NCI-H2196 (cell line): ENCODE measurements around the gene CREB5.

Experiments used
- DNase-seq: peaks from one replicate; lab custom pipeline; 2025; ENCODE audit not compliant: unreplicated experiment; lab: John Stamatoyannopoulos, UW

CREB5 gene

GRCh38 chr7:28733035-28733434 lies 320.7 kb downstream of the CREB5 start:
- DNase-seq: no peak

GRCh38 chr7:28738412-28738811 lies 326.1 kb downstream of the CREB5 start:
- no peak for DNase-seq

GRCh38 chr7:28739128-28739527 lies 326.8 kb downstream of the CREB5 start:
- no peak for DNase-seq

- no peak for DNase-seq
Measured at GRCh38 chr7:28739826-28740225, 327.5 kb downstream of the CREB5 start.

- DNase-seq: no peak
Measured at GRCh38 chr7:28744951-28745350, 332.6 kb downstream of the CREB5 start.

GRCh38 chr7:28745351-28745750 lies 333.0 kb downstream of the CREB5 start:
- DNase-seq: no peak

- no peak for DNase-seq
Measured at GRCh38 chr7:28747404-28747803, 335.1 kb downstream of the CREB5 start.

GRCh38 chr7:28747854-28748253 lies 335.5 kb downstream of the CREB5 start:
- DNase-seq: no peak

- DNase-seq: no peak
Measured at GRCh38 chr7:28748346-28748745, 336.0 kb downstream of the CREB5 start.

- DNase-seq: no peak
Measured at GRCh38 chr7:28748933-28749584, 336.7 kb downstream of the CREB5 start.

- no peak for DNase-seq
Measured at GRCh38 chr7:28749638-28750037, 337.3 kb downstream of the CREB5 start.

- no peak for DNase-seq
Measured at GRCh38 chr7:28750981-28751380, 338.7 kb downstream of the CREB5 start.

- DNase-seq: no peak
Measured at GRCh38 chr7:28753613-28754012, 341.3 kb downstream of the CREB5 start.

- no peak for DNase-seq
Measured at GRCh38 chr7:28754027-28754426, 341.7 kb downstream of the CREB5 start.

- DNase-seq: no peak
Measured at GRCh38 chr7:28754447-28754846, 342.1 kb downstream of the CREB5 start.

GRCh38 chr7:28755255-28755654 lies 342.9 kb downstream of the CREB5 start:
- no peak for DNase-seq

GRCh38 chr7:28758186-28758585 lies 345.9 kb downstream of the CREB5 start:
- DNase-seq: no peak

GRCh38 chr7:28759475-28759971 lies 347.2 kb downstream of the CREB5 start:
- no peak for DNase-seq

- DNase-seq: no peak
Measured at GRCh38 chr7:28761505-28761904, 349.2 kb downstream of the CREB5 start.

- no peak for DNase-seq
Measured at GRCh38 chr7:28762651-28763050, 350.3 kb downstream of the CREB5 start.

GRCh38 chr7:28766359-28766758 lies 354.0 kb downstream of the CREB5 start:
- no peak for DNase-seq

GRCh38 chr7:28767356-28767755 lies 355.0 kb downstream of the CREB5 start:
- DNase-seq: no peak

GRCh38 chr7:28768577-28769147 lies 356.3 kb downstream of the CREB5 start:
- no peak for DNase-seq
